Osteoblast (primary cell): Measurements from ENCODE around the gene SLC43A1. TPM values are rescaled to one million over a fixed set of nuclear protein-coding genes. Genes with fewer than 3 reads are reported as not detected.
A peak's percentile ranks its signal among the peaks of the same experiment; 100 is the strongest.

ENCODE experiments used
- DNase-seq: peaks from one replicate; pipeline ENCODE4 v3.0.0; 2011; ENCODE audit warnings: low spot score, mixed read lengths; ENCODE audit not compliant: insufficient read length; ENCODE audit errors: missing footprints
- H2AFZ ChIP-seq: 2 replicates; pipeline ENCODE4 v1.6.0; 2011; ENCODE audit warnings: mild to moderate bottlenecking, low read length
- H3K27ac ChIP-seq: 2 replicates; pipeline ENCODE4 v1.5.1; 2011; ENCODE audit warnings: mild to moderate bottlenecking, low read depth, low read length, moderate library complexity
- H3K27me3 ChIP-seq: 2 replicates; pipeline ENCODE4 v1.6.0; 2012; ENCODE audit warnings: mild to moderate bottlenecking, control low read depth, inconsistent platforms, low read length, moderate library complexity; ENCODE audit not compliant: insufficient read depth
- H3K36me3 ChIP-seq: 2 replicates; pipeline ENCODE4 v1.5.1; 2011; ENCODE audit warnings: mild to moderate bottlenecking, low read length, control low read depth, moderate library complexity; ENCODE audit not compliant: insufficient read depth
- H3K4me1 ChIP-seq: 2 replicates; pipeline ENCODE4 v1.5.1; 2011; ENCODE audit warnings: mild to moderate bottlenecking, low read length, control low read depth, moderate library complexity; ENCODE audit not compliant: insufficient read depth
- H3K4me2 ChIP-seq: 2 replicates; pipeline ENCODE4 v1.6.0; 2011; ENCODE audit warnings: mild to moderate bottlenecking, low read length; ENCODE audit not compliant: insufficient read depth
- H3K4me3 ChIP-seq: fragments of 200-600 bp; sonication (generic); 3 replicates; pipeline ENCODE4 v1.5.1; 2012; ENCODE audit warnings: mild to moderate bottlenecking, low read length, inconsistent platforms; ENCODE audit not compliant: insufficient read depth
- H3K79me2 ChIP-seq: 2 replicates; pipeline ENCODE4 v1.6.0; 2012; ENCODE audit warnings: mild to moderate bottlenecking, low read length, control low read depth, inconsistent platforms; ENCODE audit not compliant: insufficient read depth
- H3K9me3 ChIP-seq: 2 replicates; pipeline ENCODE4 v1.5.1; 2011; ENCODE audit warnings: low read depth, low read length, control low read depth
- H4K20me1 ChIP-seq: 2 replicates; pipeline ENCODE4 v1.6.0; 2012; ENCODE audit warnings: mild to moderate bottlenecking, low read length, control low read depth; ENCODE audit not compliant: insufficient read depth
- total RNA-seq: library from RNA; depleted of rRNA; stranded (reverse); fragments of >200 nt; gene quantifications from 2 replicates; pipeline ENCODE4 v1.2.3, GENCODE V29; 2012
- TF ChIP-seq, protein P1 (sequence below): IDR thresholded peaks from 2 replicates; pipeline ENCODE4 v1.5.1; 2011; ENCODE audit warnings: mild to moderate bottlenecking, low read depth, low read length, moderate library complexity; ENCODE audit errors: extremely low read depth

Gene SLC43A1
- total RNA-seq, 1 donor: 18.5 TPM

GRCh38 chr11:57463671-57464538 is 51.6 kb downstream of the SLC43A1 start:
- no peaks in the 10 kb centered on the region for H3K9me3 ChIP-seq
- no peak overlapping the region for H2AFZ ChIP-seq
- peak; percentile 89 for DNase-seq
- H4K20me1 ChIP-seq: no peaks in the 10 kb centered on the region
- H3K79me2 ChIP-seq: no peaks in the 10 kb centered on the region
- TF ChIP-seq, protein P1, sequence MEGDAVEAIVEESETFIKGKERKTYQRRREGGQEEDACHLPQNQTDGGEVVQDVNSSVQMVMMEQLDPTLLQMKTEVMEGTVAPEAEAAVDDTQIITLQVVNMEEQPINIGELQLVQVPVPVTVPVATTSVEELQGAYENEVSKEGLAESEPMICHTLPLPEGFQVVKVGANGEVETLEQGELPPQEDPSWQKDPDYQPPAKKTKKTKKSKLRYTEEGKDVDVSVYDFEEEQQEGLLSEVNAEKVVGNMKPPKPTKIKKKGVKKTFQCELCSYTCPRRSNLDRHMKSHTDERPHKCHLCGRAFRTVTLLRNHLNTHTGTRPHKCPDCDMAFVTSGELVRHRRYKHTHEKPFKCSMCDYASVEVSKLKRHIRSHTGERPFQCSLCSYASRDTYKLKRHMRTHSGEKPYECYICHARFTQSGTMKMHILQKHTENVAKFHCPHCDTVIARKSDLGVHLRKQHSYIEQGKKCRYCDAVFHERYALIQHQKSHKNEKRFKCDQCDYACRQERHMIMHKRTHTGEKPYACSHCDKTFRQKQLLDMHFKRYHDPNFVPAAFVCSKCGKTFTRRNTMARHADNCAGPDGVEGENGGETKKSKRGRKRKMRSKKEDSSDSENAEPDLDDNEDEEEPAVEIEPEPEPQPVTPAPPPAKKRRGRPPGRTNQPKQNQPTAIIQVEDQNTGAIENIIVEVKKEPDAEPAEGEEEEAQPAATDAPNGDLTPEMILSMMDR: no peak
- H3K4me2 ChIP-seq: no peak overlapping the region
- H3K36me3 ChIP-seq: no peaks in the 10 kb centered on the region
- H3K27ac ChIP-seq: no peak overlapping the region
- no peak overlapping the region for H3K4me3 ChIP-seq
- H3K27me3 ChIP-seq: peaks cover 34% of the 10 kb centered on the region
- peaks cover 1% of the 10 kb centered on the region for H3K4me1 ChIP-seq

GRCh38 chr11:57462597-57462996 is 52.9 kb downstream of the SLC43A1 start:
- Histone ChIP-seq H4K20me1 (no peaks in the 10 kb centered on the region), H3K4me3 (no peak overlapping the region), H2AFZ (no peak overlapping the region), H3K36me3 (no peaks in the 10 kb centered on the region), H3K4me2 (no peak overlapping the region), H3K79me2 (no peaks in the 10 kb centered on the region), H3K4me1 (peaks cover 6% of the 10 kb centered on the region), H3K9me3 (no peaks in the 10 kb centered on the region), H3K27ac (no peak overlapping the region), H3K27me3 (peaks cover 44% of the 10 kb centered on the region)
- TF ChIP-seq, protein P1: no peak
- DNase-seq: peak; percentile 63

- TF ChIP-seq, protein P1: no peak
- Histone ChIP-seq H3K4me3 (no peak overlapping the region), H3K9me3 (no peaks in the 10 kb centered on the region), H3K36me3 (no peaks in the 10 kb centered on the region), H3K4me1 (peaks cover 8% of the 10 kb centered on the region), H2AFZ (no peak overlapping the region), H3K79me2 (no peaks in the 10 kb centered on the region), H3K27ac (no peak overlapping the region), H3K27me3 (peaks cover 45% of the 10 kb centered on the region), H3K4me2 (no peak overlapping the region), H4K20me1 (no peaks in the 10 kb centered on the region)
- DNase-seq: peak; percentile 79
Measured at GRCh38 chr11:57461841-57462489, 53.5 kb downstream of the SLC43A1 start.
